BJ (cell line): ENCODE measurements around the gene CCNL2. TPM values are rescaled to one million over a fixed set of nuclear protein-coding genes. Genes with fewer than 3 reads are reported as not detected.
"Not testable (repeated sequence)": the region's sequence is repeated elsewhere in the genome, so short reads cannot be mapped to it uniquely, and the experiment has no call there.

ENCODE experiments used
- CTCF ChIA-PET: fragments of 350-600 bp; formaldehyde crosslinking; extraction: SDS; loops from one replicate; lab custom pipeline; 2021; ENCODE audit warnings: antibody characterized with exemption, inconsistent platforms; lab: Yijun Ruan, JAX
- POLR2A ChIA-PET: fragments of 300-600 bp; sonication (Branson Sonifier 250); formaldehyde crosslinking; extraction: SDS; loops from one replicate; lab custom pipeline; 2021; ENCODE audit warnings: antibody characterized with exemption; lab: Charles Lee
- DNase-seq: peaks from one replicate; pipeline ENCODE4 v3.0.0-alpha.2; 2011; ENCODE audit warnings: low read depth
- H3K27me3 ChIP-seq: 2 replicates; pipeline ENCODE4 v1.6.0; 2011; ENCODE audit warnings: low read length; ENCODE audit not compliant: control insufficient read depth, insufficient read depth
- H3K36me3 ChIP-seq: 2 replicates; pipeline ENCODE4 v1.5.1; 2011; ENCODE audit warnings: low read length; ENCODE audit not compliant: control insufficient read depth, insufficient read depth
- H3K4me3 ChIP-seq: 2 replicates; pipeline ENCODE4 v1.5.1; 2011; ENCODE audit warnings: low read depth, mild to moderate bottlenecking, control low read depth, low read length
- polyA minus RNA-seq: library from RNA; depleted of rRNA, polyadenylated mRNA; stranded (reverse); fragments of >200 nt; gene quantifications from 2 replicates; pipeline ENCODE4 v1.2.3, GENCODE V29; 2011; rRNA and poly(A)+ RNA removed
- polyA plus RNA-seq: library from polyadenylated mRNA; depleted of rRNA; stranded (reverse); fragments of >200 nt; gene quantifications from 2 replicates; pipeline ENCODE4 v1.2.3, GENCODE V29; 2011; rRNA removed
- TF ChIP-seq, protein P1 (sequence below): IDR thresholded peaks from 2 replicates; pipeline ENCODE4 v1.5.1; 2011; ENCODE audit warnings: low read depth, mild to moderate bottlenecking, control low read depth, inconsistent platforms, low read length, moderate library complexity; ENCODE audit not compliant: insufficient read depth

The CCNL2 gene
- polyA plus RNA-seq (142 and 175 TPM in 2 replicates), polyA minus RNA-seq (30.9 and 45.4 TPM in 2 replicates)

DNA sequence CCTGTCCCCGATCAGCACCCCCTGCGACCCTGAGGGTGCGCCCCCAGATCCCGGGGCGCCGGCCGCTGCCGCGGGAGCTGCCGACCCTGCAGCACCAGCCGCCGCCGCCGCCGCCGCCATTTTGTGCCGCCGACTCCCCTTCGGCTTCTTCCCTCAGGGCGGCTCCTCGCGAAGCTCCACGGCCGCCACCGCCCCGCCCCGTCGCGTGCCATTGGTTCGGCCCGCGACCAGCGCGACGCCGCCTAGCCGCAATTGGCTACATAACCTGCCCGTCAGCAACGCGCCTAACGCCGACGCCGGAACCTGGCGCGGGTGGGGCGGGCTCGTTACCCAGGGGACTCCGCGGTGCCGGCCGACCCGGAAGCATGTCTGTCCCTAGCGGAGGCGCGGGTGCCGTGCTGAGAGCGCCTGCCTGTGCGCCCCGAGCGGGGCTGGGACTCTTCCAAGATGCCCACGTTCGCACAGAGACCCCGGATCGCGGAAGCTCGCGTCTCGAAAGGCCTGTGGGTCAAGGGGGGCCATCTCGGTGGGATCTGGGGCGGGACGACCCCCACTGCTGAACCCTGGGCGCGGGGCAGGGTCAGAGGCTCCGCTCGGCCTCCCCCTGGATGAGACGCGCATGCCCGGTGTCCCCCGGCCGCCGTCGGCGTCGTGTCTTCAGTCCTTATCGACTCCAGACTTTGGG, at the start of gene CCNL2:
TSS of gene CCNL2 (minus strand) at position 149 of the 685 bp plus-strand sequence. CDS start at position 120, 29 bp downstream.
- Histone ChIP-seq H3K4me3 (peak within 1 kb of the TSS; percentile 94), H3K36me3 (peaks cover 24% of the 10 kb centered on the region), H3K27me3 (no peaks in the 10 kb centered on the region)
- DNase-seq, result peak; percentile 83
- ChIA-PET POLR2A (interaction anchor here (0.9 kb wide), 1 partner anchor 24 kb away, joined by 4 read pairs; the partner anchor contains the start of gene AURKAIP1), CTCF (interaction anchor here (0.6 to 1.9 kb wide), 12 partner anchors 10 to 384 kb away, joined by 3 to 7 read pairs (median 3); partner anchors contain the start of gene AURKAIP1)
- TF ChIP-seq, protein P1, sequence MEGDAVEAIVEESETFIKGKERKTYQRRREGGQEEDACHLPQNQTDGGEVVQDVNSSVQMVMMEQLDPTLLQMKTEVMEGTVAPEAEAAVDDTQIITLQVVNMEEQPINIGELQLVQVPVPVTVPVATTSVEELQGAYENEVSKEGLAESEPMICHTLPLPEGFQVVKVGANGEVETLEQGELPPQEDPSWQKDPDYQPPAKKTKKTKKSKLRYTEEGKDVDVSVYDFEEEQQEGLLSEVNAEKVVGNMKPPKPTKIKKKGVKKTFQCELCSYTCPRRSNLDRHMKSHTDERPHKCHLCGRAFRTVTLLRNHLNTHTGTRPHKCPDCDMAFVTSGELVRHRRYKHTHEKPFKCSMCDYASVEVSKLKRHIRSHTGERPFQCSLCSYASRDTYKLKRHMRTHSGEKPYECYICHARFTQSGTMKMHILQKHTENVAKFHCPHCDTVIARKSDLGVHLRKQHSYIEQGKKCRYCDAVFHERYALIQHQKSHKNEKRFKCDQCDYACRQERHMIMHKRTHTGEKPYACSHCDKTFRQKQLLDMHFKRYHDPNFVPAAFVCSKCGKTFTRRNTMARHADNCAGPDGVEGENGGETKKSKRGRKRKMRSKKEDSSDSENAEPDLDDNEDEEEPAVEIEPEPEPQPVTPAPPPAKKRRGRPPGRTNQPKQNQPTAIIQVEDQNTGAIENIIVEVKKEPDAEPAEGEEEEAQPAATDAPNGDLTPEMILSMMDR, result peak; percentile 67

DNA sequence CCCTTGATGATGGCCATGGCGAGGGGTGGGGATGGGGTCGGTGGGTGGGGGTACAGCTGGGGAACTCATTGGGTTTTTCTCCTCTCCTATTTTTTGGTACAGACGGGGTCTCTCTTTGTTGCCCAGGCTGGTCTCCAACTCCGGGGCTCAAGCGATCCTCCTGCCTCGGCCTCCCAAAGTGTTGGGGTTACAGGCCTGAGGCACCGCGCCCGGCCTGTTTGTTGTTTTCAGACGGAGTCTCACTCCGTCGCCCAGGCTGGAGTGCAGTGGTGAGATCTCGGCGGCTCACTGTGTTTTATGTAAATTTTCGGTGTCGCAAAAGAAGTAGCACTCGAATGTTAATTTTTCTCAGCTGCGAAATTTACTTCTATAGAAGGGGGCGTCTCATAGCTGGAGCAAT, 47.5 kb upstream of the CCNL2 start:
- H3K36me3 ChIP-seq, POLR2A ChIA-PET, H3K27me3 ChIP-seq: not testable (repeated sequence)

GRCh38 chr1:1442069-1442770, 43.1 kb upstream of the CCNL2 start:
- H3K4me3 ChIP-seq, result no peak overlapping the region
- H3K36me3 ChIP-seq, result no peaks in the 10 kb centered on the region
- CTCF ChIA-PET, result interaction anchor here (2.0 to 3.5 kb wide), 4 partner anchors 10 to 67 kb away, joined by 5 to 25 read pairs (median 16); partner anchors contain the start of genes ATAD3C and AURKAIP1
- H3K27me3 ChIP-seq, result no peaks in the 10 kb centered on the region
- no peak for DNase-seq
- POLR2A ChIA-PET, result no interaction called here
- TF ChIP-seq, protein P1, result no peak

More for the DNA sequence above, 47.5 kb upstream of the CCNL2 start:
- H3K4me3 ChIP-seq, CTCF ChIA-PET, DNase-seq: not testable (repeated sequence)

- DNase-seq, result no peak
- POLR2A ChIA-PET, result no interaction called here
- CTCF ChIA-PET, result interaction anchor here (0.6 to 3.5 kb wide), 12 partner anchors 10 to 93 kb away, joined by 3 to 25 read pairs (median 4); partner anchors contain the start of genes ATAD3C and AURKAIP1
- peaks cover 4% of the 10 kb centered on the region; the same call in 1 of the 2 replicates for H3K27me3 ChIP-seq
- H3K36me3 ChIP-seq, result no peaks in the 10 kb centered on the region
- no peak overlapping the region for H3K4me3 ChIP-seq
- TF ChIP-seq, protein P1, result peak; percentile 92
Observed at GRCh38 chr1:1441002-1441888, 42.1 kb upstream of the CCNL2 start.
